OCI-LY1 (cell line): ENCODE data around the gene LRRC9.
A peak's percentile ranks its signal among the peaks of the same experiment; 100 is the strongest.

ENCODE experiments used
- H2AFZ ChIP-seq: fragments of 200-600 bp; sonication (generic), shearing (Covaris generic); 2 replicates; pipeline ENCODE4 v1.6.0; 2014; ENCODE audit warnings: antibody characterized with exemption, mild to moderate bottlenecking, low read length
- H3F3A ChIP-seq: fragments of 200-600 bp; sonication (generic), shearing (Covaris generic); 2 replicates; pipeline ENCODE4 v1.6.0; 2014; ENCODE audit warnings: mild to moderate bottlenecking, antibody characterized with exemption, low read length, moderate library complexity; ENCODE audit not compliant: insufficient read depth
- H3K27ac ChIP-seq: fragments of 200-600 bp; sonication (generic); 2 replicates; pipeline ENCODE4 v1.5.1; 2014; ENCODE audit warnings: low read length, mixed run types, mild to moderate bottlenecking, low read depth; ENCODE audit not compliant: poor library complexity, severe bottlenecking
- H3K27me3 ChIP-seq: fragments of 200-600 bp; sonication (generic); 2 replicates; pipeline ENCODE4 v1.6.0; 2014; ENCODE audit warnings: antibody characterized with exemption, mild to moderate bottlenecking, low read length, moderate library complexity; ENCODE audit not compliant: insufficient read depth
- H3K36me3 ChIP-seq: fragments of 200-600 bp; sonication (generic); 2 replicates; pipeline ENCODE4 v1.6.1; 2014; ENCODE audit warnings: mild to moderate bottlenecking, antibody characterized with exemption, low read length, moderate library complexity, mixed read lengths; ENCODE audit not compliant: insufficient read depth
- H3K4me1 ChIP-seq: fragments of 200-600 bp; sonication (generic); 2 replicates; pipeline ENCODE4 v1.5.1; 2014; ENCODE audit warnings: mild to moderate bottlenecking, low read length, moderate library complexity; ENCODE audit not compliant: insufficient read depth, severe bottlenecking
- H3K4me2 ChIP-seq: fragments of 200-600 bp; sonication (generic), shearing (Covaris generic); 2 replicates; pipeline ENCODE4 v1.6.1; 2014; ENCODE audit warnings: low read length
- H3K4me3 ChIP-seq: fragments of 200-600 bp; sonication (generic); 2 replicates; pipeline ENCODE4 v1.5.1; 2014; ENCODE audit warnings: low read length, low read depth, mild to moderate bottlenecking, mixed read lengths; ENCODE audit not compliant: poor library complexity, severe bottlenecking
- H3K79me2 ChIP-seq: fragments of 200-600 bp; shearing (Covaris generic); 2 replicates; pipeline ENCODE4 v1.6.1; 2016; ENCODE audit warnings: mixed run types, low read length, mixed read lengths; ENCODE audit not compliant: insufficient read depth
- H3K9ac ChIP-seq: fragments of 200-600 bp; sonication (generic), shearing (Covaris generic); 2 replicates; pipeline ENCODE4 v1.6.1; 2014; ENCODE audit warnings: mild to moderate bottlenecking, low read length, mixed read lengths
- H3K9me2 ChIP-seq: fragments of 200-600 bp; sonication (generic), shearing (Covaris generic); 2 replicates; pipeline ENCODE4 v1.6.1; 2014; ENCODE audit warnings: low read depth, mild to moderate bottlenecking, low read length, mixed read lengths
- H3K9me3 ChIP-seq: fragments of 200-600 bp; shearing (Covaris generic); 2 replicates; pipeline ENCODE4 v1.6.1; 2014; ENCODE audit warnings: low read length, mixed read lengths
- H4K20me1 ChIP-seq: fragments of 200-600 bp; sonication (generic), shearing (Covaris generic); 2 replicates; pipeline ENCODE4 v1.6.0; 2016; ENCODE audit warnings: mild to moderate bottlenecking, low read length; ENCODE audit not compliant: insufficient read depth
- CTCF ChIP-seq: fragments of 200-600 bp; sonication (generic), shearing (Covaris generic); IDR thresholded peaks from 2 replicates; pipeline ENCODE4 v1.5.1; 2017; ENCODE audit warnings: mild to moderate bottlenecking, antibody characterized with exemption, low read length, moderate library complexity, mixed read lengths
- EZH2 ChIP-seq: fragments of 200-600 bp; sonication (generic), shearing (Covaris generic); IDR thresholded peaks from 2 replicates; pipeline ENCODE4 v1.8.0; 2017; ENCODE audit warnings: borderline replicate concordance, mixed run types, mild to moderate bottlenecking, antibody characterized with exemption, low read length, moderate library complexity, mixed read lengths

Gene LRRC9

GRCh38 chr14:60087668-60088067 is 167.7 kb downstream of the LRRC9 start:
- Histone ChIP-seq H3K4me2 (no peak overlapping the region), H3K9me2 (no peaks in the 10 kb centered on the region), H3K27me3 (no peaks in the 10 kb centered on the region), H3K4me1 (peaks cover 22% of the 10 kb centered on the region), H4K20me1 (no peaks in the 10 kb centered on the region), H3K4me3 (no peak overlapping the region), H3K36me3 (no peaks in the 10 kb centered on the region), H3K79me2 (peaks cover 5% of the 10 kb centered on the region), H3K27ac (no peak overlapping the region), H3K9ac (no peak overlapping the region), H2AFZ (no peak overlapping the region), H3K9me3 (no peaks in the 10 kb centered on the region), H3F3A (no peaks in the 10 kb centered on the region)
- TF ChIP-seq EZH2 (no peak), CTCF (no peak)

GRCh38 chr14:60089221-60089620 is 169.3 kb downstream of the LRRC9 start:
- Histone ChIP-seq H2AFZ (no peak overlapping the region), H3K4me3 (no peak overlapping the region), H3K79me2 (peaks cover 21% of the 10 kb centered on the region), H3K27me3 (no peaks in the 10 kb centered on the region), H3K9me3 (no peaks in the 10 kb centered on the region), H3K36me3 (no peaks in the 10 kb centered on the region), H3K9ac (no peak overlapping the region), H3K27ac (no peak overlapping the region), H3F3A (no peaks in the 10 kb centered on the region), H3K4me2 (no peak overlapping the region), H3K4me1 (peaks cover 36% of the 10 kb centered on the region), H3K9me2 (no peaks in the 10 kb centered on the region), H4K20me1 (no peaks in the 10 kb centered on the region)
- no peak for TF ChIP-seq CTCF
- TF ChIP-seq EZH2, result no peak

- Histone ChIP-seq H3K4me1 (peaks cover 50% of the 10 kb centered on the region), H2AFZ (no peak overlapping the region), H3K27me3 (no peaks in the 10 kb centered on the region)
These were observed 171.0 kb downstream of the LRRC9 start for GRCh38 chr14:60090864-60091519.

More at GRCh38 chr14:60090864-60091519, 171.0 kb downstream of the LRRC9 start:
- Histone ChIP-seq H3K79me2 (peaks cover 38% of the 10 kb centered on the region), H3K36me3 (no peaks in the 10 kb centered on the region), H3K27ac (peak overlapping the region; percentile 85), H3K4me2 (peak overlapping the region; percentile 85), H3F3A (no peaks in the 10 kb centered on the region), H3K9ac (peak overlapping the region; percentile 94), H4K20me1 (no peaks in the 10 kb centered on the region), H3K4me3 (peak overlapping the region; percentile 93), H3K9me2 (no peaks in the 10 kb centered on the region), H3K9me3 (no peaks in the 10 kb centered on the region)
- TF ChIP-seq CTCF (no peak), EZH2 (no peak)
